ENCODE results near the gene RPS21. TPM values are rescaled to one million over a fixed set of nuclear protein-coding genes. Genes with fewer than 3 reads are reported as not detected.

The RPS21 gene
- polyA plus RNA-seq, 1 donor from 2014 or later, result 1,633 TPM

DNA sequence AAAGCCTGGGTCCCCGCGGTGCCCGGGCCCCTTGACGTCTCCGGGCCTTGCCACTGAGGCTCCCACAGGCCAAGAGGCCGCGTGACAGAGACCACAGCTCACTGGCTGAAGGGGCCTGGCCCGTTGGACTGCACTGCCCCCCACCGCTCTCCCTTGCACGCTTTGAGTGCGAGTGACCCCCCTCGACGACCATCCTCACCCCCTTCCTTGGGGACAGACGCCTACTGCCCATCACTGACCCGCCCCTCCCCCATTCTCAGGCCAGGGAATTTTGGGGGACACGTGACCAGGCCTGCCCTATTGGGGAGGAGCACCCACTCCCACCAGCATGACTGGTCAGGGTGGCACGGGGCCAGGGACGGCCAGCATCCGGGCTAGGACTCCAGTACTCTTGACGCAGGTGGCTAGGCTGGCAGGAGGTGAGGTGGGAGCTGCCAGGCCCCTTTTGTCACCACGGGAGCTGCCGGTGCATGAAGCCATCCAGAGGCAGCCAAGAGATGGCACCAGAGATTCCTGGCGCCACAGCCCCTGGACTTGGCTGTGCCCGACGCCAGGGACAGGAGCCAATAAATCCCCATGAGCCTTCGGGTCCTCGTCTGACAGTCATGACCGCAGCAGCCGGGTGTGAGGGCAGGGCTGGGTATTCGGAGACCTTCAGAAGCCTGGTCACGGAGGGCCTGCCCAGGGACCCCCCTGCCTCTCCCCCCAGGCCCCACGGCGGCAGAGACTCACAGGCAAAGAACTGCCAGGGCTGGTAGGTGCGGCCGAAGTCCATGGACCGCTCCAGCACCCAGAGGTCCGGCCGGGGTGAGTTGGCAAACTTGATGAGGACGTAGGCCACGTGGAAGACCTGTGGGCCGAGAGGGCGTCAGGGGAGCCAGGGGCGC lies 34.3 kb upstream of the RPS21 start:
- Histone ChIP-seq H2AFZ (ENCODE audit: low read depth, low read length) (no peak overlapping the region), H3K27ac (ENCODE audit: low read length) (no peak overlapping the region), H3K27me3 (ENCODE audit: insufficient read depth, low read depth, low read length) (no peaks in the 10 kb centered on the region), H3K9me2 (ENCODE audit: insufficient read depth, low read length) (no peaks in the 10 kb centered on the region), H3K9me3 (ENCODE audit: low read length) (no peaks in the 10 kb centered on the region), H3K4me2 (ENCODE audit: low read length) (no peak overlapping the region), H3K36me3 (ENCODE audit: insufficient read depth, low read length) (no peaks in the 10 kb centered on the region), H3F3A (ENCODE audit: insufficient read depth, low read length, poor library complexity, severe bottlenecking) (no peaks in the 10 kb centered on the region), H3K9ac (ENCODE audit: low read length) (no peak overlapping the region), H4K20me1 (ENCODE audit: insufficient read depth) (no peaks in the 10 kb centered on the region), H3K79me2 (replicated peaks; ENCODE audit: insufficient read depth, low read length) (no peaks in the 10 kb centered on the region), H3K4me3 (ENCODE audit: low read length) (no peak overlapping the region)
- TF ChIP-seq RAD21 (conservative IDR thresholded peaks at IDR 0.05) (no peak), POLR2AphosphoS5 (IDR thresholded peaks at IDR 0.05) (no peak), TAF1 (IDR thresholded peaks at IDR 0.05; ENCODE audit: low read depth) (no peak), MXI1 (conservative IDR thresholded peaks at IDR 0.05; ENCODE audit: poor library complexity, severe bottlenecking) (no peak), EP300 (conservative IDR thresholded peaks at IDR 0.05; ENCODE audit: poor library complexity, severe bottlenecking) (no peak), EZH2 (IDR thresholded peaks at IDR 0.05; ENCODE audit: borderline replicate concordance, insufficient read depth, low read length, poor library complexity, severe bottlenecking) (no peak)
- TF ChIP-seq, protein P1, sequence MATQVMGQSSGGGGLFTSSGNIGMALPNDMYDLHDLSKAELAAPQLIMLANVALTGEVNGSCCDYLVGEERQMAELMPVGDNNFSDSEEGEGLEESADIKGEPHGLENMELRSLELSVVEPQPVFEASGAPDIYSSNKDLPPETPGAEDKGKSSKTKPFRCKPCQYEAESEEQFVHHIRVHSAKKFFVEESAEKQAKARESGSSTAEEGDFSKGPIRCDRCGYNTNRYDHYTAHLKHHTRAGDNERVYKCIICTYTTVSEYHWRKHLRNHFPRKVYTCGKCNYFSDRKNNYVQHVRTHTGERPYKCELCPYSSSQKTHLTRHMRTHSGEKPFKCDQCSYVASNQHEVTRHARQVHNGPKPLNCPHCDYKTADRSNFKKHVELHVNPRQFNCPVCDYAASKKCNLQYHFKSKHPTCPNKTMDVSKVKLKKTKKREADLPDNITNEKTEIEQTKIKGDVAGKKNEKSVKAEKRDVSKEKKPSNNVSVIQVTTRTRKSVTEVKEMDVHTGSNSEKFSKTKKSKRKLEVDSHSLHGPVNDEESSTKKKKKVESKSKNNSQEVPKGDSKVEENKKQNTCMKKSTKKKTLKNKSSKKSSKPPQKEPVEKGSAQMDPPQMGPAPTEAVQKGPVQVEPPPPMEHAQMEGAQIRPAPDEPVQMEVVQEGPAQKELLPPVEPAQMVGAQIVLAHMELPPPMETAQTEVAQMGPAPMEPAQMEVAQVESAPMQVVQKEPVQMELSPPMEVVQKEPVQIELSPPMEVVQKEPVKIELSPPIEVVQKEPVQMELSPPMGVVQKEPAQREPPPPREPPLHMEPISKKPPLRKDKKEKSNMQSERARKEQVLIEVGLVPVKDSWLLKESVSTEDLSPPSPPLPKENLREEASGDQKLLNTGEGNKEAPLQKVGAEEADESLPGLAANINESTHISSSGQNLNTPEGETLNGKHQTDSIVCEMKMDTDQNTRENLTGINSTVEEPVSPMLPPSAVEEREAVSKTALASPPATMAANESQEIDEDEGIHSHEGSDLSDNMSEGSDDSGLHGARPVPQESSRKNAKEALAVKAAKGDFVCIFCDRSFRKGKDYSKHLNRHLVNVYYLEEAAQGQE (IDR thresholded peaks at IDR 0.05; ENCODE audit: borderline replicate concordance), result no peak

DNA sequence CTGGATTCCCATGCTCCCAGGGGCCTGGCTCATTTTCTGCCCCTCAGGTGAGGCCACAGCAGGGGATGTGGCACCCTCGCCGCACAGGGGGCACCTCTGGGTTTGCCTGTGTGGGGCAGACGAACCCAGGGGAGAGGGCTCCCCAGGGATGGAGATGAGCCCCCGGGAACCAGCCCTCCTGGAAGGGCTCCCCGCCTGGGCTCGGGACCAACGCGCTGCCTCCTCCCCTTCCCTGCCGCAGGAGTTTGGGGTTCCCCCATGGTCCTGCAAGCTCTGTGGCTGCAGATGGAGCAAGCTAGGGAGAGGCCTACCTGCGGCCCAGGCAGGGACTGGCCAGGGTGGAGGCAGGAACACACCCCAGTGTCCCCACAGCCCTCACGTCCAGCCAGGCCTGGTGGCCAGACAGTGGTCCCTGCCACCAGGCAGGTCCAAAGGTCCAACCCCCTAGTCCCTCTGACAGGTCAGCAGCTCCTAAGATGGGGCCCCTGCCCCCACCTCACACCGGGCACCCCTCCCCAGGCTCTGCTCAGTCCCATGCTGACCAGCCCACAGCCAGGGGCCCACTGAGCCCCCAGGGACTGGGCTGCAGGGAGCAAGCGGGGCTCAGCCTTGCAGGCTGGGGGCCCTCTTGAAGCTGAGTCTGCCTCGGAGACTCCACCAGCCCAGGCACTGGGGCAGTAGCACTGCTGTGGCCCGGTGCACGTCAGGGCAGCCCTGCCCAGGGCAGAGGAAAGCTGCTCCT lies 33.4 kb upstream of the RPS21 start:
- Histone ChIP-seq H3K9me3 (ENCODE audit: low read length) (no peaks in the 10 kb centered on the region), H3F3A (ENCODE audit: insufficient read depth, low read length, poor library complexity, severe bottlenecking) (no peaks in the 10 kb centered on the region), H3K9ac (ENCODE audit: low read length) (no peak overlapping the region), H2AFZ (ENCODE audit: low read depth, low read length) (no peak overlapping the region), H3K79me2 (replicated peaks; ENCODE audit: insufficient read depth, low read length) (no peaks in the 10 kb centered on the region), H3K27ac (ENCODE audit: low read length) (no peak overlapping the region), H3K4me2 (ENCODE audit: low read length) (no peak overlapping the region), H3K36me3 (ENCODE audit: insufficient read depth, low read length) (no peaks in the 10 kb centered on the region), H3K27me3 (ENCODE audit: insufficient read depth, low read depth, low read length) (no peaks in the 10 kb centered on the region), H3K4me3 (ENCODE audit: low read length) (no peak overlapping the region), H3K9me2 (ENCODE audit: insufficient read depth, low read length) (no peaks in the 10 kb centered on the region), H4K20me1 (ENCODE audit: insufficient read depth) (no peaks in the 10 kb centered on the region)
- no peak for TF ChIP-seq SMC3 (conservative IDR thresholded peaks at IDR 0.05; ENCODE audit: poor library complexity)
- TF ChIP-seq TAF1 (IDR thresholded peaks at IDR 0.05; ENCODE audit: low read depth), result no peak
- no peak for TF ChIP-seq CTCF (IDR thresholded peaks at IDR 0.05; ENCODE audit: poor library complexity, severe bottlenecking)
- no peak for TF ChIP-seq EZH2 (IDR thresholded peaks at IDR 0.05; ENCODE audit: borderline replicate concordance, insufficient read depth, low read length, poor library complexity, severe bottlenecking)
- no peak for TF ChIP-seq MXI1 (conservative IDR thresholded peaks at IDR 0.05; ENCODE audit: poor library complexity, severe bottlenecking)
- no peak for TF ChIP-seq RAD21 (conservative IDR thresholded peaks at IDR 0.05)
- TF ChIP-seq, protein P1 (IDR thresholded peaks at IDR 0.05; ENCODE audit: borderline replicate concordance), result no peak
- no peak for TF ChIP-seq EP300 (conservative IDR thresholded peaks at IDR 0.05; ENCODE audit: poor library complexity, severe bottlenecking)
- TF ChIP-seq POLR2AphosphoS5 (IDR thresholded peaks at IDR 0.05), result no peak

Data from neural cell (in vitro differentiated cells).